ENCODE data around the gene CFAP141. TPM values are rescaled to one million over a fixed set of nuclear protein-coding genes. Genes with fewer than 3 reads are reported as not detected.

Gene CFAP141
- total RNA-seq, 2 donors from 2014 or later, result not detected

Other genes with a start within 250 kb of the CFAP141 start
- 100 to 1,000 TPM; 103 to 129 TPM for gene CRTC2, start 247.7 kb downstream of the CFAP141 start, total RNA-seq
- gene SLC39A1, start 242.8 kb downstream of the CFAP141 start, total RNA-seq, result 10 to 100 TPM; 65.6 to 74.2 TPM
- gene CREB3L4, start 238.4 kb downstream of the CFAP141 start, total RNA-seq, result 1 to 10 TPM; 4.5 to 6.1 TPM
- gene JTB, start 228.7 kb downstream of the CFAP141 start, total RNA-seq, result 100 to 1,000 TPM; 164 to 255 TPM
- gene RAB13, start 220.0 kb downstream of the CFAP141 start, total RNA-seq, result 10 to 100 TPM in 1 of 2 donors, 1 to 10 TPM in 1; 7.8 to 11.5 TPM
- 100 to 1,000 TPM; 370 to 905 TPM for gene RPS27, start 215.6 kb downstream of the CFAP141 start, total RNA-seq
- under 1 TPM in 1 of 2 donors, not detected in 1; 0.24 TPM for gene NUP210L, start 51.3 kb downstream of the CFAP141 start, total RNA-seq
- 100 to 1,000 TPM; 495 to 662 TPM for gene TPM3, start 14.2 kb downstream of the CFAP141 start, total RNA-seq
- gene UBAP2L, start 14.6 kb upstream of the CFAP141 start, total RNA-seq, result 100 to 1,000 TPM; 175 to 183 TPM
- gene HAX1, start 66.3 kb upstream of the CFAP141 start, total RNA-seq, result 100 to 1,000 TPM; 131 to 136 TPM
- gene AQP10, start 114.8 kb upstream of the CFAP141 start, total RNA-seq, result not detected
- 10 to 100 TPM; 29.2 to 60.6 TPM for gene ATP8B2, start 119.2 kb upstream of the CFAP141 start, total RNA-seq
- gene IL6R, start 199.0 kb upstream of the CFAP141 start, total RNA-seq, result 1 to 10 TPM; 2.3 to 4.0 TPM

Measured in natural killer cell treated with Interleukin-12 subunit alpha and Interleukin-12 subunit beta and Interleukin-15 and Interleukin-18, amount 100 ng/mL, for 72 hours (primary cell).